ENCODE measurements around the gene AAGAB.

DNA sequence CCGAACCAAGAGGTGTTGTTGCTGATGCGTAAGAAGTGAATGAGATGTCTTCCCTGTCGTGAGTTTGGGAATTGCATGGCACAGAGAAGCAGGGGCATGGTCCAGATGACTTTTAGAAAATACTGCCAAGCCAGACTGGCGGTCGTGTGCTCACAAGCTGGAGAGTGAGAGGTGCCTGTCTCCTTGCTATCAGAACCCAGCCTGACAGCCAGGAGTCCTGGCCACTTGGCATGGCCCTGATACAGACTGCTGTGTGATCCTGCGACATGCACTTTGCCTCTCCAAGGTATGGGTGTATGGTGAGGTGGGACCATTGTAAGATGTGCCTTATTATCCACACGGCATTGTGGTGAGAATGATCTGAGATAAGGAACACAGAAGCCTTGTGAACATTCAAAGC is 96.1 kb downstream of the AAGAB start:
- TF ChIP-seq CTCF (tag by site-specific recombination; IDR thresholded peaks at IDR 0.05), result no peak
- no peak for TF ChIP-seq ZBTB49 (tag by site-specific recombination; IDR thresholded peaks at IDR 0.05; ENCODE audit: low read depth)
